DMS114 treated with DMSO at 0.1 percent for 48 hours (cell line): ENCODE measurements around the gene ULBP3.

Experiments
- DNase-seq: peaks from one replicate; lab custom pipeline; 2025; ENCODE audit not compliant: unreplicated experiment; lab: John Stamatoyannopoulos, UW

ULBP3 gene

DNA sequence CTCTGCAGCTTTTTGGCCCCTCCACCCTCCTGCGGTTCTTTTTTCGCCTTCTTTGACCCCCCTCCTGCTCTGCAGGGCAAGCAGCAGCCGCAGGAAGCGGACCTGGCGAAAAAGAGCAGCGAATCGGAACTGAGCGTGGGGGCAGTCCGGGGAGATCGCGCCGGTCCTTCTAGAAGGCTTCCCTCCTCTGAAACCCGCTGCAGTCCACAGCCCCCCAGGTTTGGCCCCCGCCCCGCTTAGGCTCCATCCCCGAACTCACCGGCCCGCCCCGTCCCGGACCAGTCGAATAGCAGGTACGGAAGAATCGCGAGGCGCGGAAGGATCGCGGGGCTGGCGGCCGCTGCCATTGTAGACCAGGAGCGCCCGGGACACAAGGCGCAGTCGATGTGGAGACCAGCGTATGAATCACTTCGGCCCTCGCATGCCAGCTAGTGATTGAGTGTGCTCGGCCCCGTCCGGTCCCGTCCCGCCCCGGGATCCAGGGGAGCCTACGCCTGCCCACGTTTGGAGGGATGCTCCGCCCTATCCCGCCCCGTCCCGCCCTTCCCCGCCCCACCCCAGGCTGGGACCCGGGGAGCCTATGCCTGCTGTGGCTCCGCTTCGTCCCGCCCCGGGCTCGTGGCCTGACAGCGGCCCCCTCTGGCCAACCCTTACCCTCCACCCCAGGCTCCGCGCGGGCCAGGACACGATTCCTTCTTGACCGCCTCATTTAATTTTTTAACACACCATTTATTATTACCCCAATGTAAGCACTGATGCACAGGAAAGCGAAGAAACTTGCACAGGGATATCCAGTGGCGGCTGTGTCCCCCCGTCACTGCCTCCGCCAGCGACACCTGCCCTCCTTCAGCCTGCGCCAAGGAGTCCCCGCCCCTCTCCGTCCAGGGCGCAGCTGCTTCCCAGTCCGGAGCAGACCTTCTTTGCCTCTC lies at the start of gene ULBP3:
ULBP3 (minus strand) TSS at position 402 of the 929 bp plus-strand sequence; CDS start at position 347, 55 bp downstream.
- peak; percentile 46 for DNase-seq

DNA sequence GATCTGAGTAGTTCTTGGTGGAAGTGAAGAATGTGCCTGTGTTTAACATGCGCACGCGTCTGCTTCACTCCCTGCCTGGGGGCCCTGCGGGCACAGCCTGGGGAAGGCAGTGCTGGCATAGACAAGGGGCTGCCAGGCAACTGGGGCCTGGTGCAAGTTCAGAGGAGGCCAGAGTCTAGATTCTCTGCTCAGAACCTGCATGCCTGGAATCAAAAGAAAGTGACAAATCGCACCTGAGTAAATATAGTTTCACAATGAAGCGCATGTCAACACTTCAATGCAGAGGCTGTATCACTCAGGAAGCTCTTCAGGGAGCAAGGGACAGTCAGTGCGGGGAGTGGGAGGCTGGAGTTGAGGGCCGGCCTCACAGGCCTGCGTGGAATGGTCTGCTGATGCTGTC lies 49.7 kb upstream of the ULBP3 start:
- DNase-seq, result no peak

DNA sequence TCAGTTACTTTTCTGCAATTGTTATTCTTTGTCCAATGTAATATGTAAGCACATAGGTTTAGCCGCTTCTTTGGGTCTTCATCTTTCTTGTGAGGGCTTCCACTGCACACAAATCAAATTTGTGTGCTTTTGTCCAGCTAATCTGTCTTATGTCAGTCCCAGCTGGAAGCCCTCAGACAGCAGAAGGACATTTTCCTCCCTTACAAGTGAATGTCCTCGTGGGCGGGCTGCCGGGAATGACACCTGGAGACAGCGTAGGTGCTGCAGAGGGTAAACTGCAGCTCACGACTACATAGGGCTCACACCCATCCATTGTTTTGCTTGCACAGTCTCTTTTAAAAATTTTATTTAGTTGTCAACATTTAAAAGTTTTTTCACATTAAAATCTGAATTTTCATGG lies 49.3 kb upstream of the ULBP3 start:
- no peak for DNase-seq

DNA sequence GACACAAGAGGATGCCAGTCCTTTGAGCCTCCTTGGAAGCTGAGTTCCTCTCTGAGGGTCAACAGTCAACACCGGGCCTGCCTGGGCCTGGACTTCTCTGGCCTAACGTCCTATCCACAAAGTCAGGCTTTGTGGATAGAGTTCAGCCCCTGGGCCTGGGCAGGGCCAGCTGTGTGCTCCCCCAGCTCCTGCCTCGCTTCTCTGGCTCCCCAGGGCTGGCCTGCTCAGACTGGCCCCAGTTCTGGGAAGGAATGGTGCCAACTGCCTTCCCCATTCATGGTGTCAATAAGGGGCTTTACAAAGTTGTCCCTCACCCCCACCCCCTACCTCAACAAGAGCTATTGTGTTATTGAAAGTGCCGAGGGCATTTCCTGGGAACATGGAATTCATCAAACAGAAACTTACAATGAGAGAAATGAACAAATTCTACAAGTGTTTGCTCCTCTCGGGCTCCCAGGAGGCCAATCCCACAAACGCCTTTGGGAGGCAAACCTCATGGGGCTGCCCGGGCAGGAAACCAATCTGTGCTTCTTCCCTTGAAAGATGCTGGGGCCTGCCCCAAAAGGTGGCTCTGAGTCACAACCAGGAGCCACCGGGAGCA lies 47.4 kb upstream of the ULBP3 start:
- DNase-seq, result no peak

DNA sequence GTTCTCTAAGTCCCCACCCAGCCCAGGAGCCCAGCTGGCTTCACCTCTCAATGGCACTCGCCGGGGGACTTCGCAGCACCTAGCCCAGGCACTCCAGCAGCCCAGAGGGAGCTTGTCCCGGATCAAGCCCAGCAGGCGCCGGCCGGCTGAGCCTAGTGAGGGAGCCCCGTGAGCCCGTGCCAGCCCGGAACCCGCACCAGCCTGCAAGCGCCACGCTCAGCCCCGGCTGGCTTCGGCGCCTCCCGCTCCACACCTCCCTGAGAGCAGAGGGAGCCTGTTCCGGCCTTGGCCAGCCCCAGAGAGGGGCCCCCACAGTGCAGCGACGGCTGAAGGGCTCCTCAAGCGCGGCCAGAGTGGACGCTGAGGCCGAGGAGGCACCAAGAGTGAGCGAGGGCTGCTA lies 46.8 kb upstream of the ULBP3 start:
- DNase-seq, result no peak

DNA sequence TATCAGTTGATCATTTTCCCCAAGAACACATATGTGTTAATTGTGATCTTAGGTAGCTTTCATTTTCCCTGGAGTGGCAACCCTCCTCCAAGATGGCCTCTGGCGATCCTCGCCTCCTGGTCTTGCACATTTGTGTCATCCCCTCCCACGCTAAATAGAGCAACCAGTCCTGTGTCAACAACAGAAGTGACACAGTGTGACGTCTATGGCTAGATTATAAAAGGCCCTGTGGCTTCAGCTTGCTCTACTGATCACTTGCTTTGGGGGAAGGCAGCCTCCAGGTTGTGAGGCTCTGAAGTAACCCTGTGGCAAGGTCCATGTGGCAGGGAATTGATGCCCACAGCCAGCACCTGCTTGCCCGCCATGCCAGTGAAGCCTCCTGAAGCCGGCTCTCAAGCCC lies 43.3 kb upstream of the ULBP3 start:
- DNase-seq, result no peak

DNA sequence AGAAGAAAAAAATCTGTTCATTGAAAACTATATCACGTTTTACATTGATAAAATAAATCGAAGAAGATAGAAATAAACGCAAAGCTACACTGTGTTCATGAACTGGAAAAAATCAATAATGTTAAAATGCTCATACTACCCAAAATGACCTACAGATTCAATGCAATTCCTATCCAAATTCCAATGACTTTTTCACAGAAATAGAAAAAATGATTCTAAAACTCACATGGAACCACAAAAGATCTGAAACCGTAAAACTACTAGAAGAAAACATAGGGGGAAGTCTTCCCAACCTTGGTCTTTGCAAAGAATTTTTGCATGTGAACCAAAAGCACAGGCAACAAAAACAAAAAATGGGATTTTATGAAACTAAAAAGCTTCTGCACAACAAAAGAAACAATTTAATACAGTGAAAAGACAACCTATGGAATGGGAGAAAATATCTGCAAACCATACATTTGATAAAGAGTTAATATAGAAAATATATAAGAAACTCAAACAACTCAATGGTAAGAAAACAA lies 33.9 kb upstream of the ULBP3 start:
- DNase-seq, result no peak

DNA sequence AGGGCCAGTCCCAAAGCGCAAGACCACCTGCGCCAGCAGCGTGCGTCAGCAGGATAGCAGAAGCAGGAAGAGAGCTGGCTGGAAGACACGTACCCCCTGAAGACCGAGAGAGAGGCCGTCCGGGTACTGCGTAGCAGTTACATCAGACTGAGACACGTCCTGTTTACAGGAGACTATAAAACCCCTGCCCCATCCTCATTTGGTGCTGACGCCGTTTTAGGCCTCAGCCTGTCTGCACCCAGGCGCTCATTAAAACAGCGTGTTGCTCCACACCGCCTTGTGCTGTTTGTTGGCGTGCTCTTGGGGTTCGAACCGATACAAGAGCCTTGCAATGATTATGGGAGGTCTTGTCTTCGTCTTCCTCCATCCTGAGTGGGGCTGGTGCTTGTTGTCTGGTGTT lies 31.8 kb upstream of the ULBP3 start:
- no peak for DNase-seq

DNA sequence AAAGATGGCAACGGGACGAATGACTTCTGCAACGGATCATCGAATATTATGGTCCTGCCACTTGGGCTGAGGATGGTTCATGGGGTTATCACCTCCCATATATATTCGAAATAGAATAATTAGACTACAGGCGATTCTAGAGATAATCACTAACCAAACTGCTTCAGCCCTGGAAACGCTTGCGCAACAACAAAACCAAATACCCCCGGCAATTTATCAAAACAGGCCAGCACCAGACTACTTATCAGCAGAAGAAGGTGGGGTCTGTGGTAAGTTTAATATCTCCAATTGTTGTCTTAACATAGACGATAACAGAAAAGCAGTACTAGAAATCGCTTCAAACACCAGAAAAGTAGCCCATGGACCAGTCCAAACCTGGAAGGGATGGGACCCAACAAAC lies 31.0 kb upstream of the ULBP3 start:
- no peak for DNase-seq

DNA sequence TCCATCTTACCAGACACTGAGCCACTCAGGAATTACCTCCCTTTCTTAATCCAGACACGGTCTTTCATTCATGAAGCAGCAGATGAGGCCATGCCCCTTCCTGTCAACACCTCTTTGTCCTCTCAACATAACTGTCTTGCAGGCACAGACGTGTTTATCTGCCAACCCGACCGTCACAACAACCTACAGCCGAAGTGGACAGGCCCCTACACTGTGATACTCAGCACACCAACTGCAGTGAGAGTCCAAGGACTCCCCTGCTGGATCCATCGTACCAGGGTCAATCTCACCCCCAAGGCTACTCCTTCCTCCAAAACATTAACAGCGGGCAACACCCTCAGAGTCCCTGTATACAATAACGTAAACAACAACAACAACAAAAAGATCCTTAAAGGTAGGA lies 30.6 kb upstream of the ULBP3 start:
- no peak for DNase-seq

DNA sequence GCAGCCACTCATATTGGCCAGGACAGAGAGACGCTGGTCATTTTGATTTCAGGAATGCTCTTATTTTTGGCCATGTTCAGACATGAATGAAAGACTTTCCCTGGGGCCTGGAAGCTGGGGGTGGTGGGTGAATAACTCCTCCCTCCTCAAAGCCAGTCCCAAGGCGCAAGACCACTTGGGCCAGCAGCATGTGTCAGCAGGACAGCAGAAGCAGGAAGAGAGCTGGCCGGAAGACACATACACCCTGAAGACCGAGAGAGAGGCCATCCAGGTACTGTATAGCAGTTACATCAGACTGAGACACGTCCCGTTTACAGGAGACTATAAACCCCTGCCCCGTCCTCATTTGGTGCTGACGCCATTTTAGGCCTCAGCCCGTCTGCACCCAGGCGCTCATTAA lies 29.2 kb upstream of the ULBP3 start:
- no peak for DNase-seq

DNA sequence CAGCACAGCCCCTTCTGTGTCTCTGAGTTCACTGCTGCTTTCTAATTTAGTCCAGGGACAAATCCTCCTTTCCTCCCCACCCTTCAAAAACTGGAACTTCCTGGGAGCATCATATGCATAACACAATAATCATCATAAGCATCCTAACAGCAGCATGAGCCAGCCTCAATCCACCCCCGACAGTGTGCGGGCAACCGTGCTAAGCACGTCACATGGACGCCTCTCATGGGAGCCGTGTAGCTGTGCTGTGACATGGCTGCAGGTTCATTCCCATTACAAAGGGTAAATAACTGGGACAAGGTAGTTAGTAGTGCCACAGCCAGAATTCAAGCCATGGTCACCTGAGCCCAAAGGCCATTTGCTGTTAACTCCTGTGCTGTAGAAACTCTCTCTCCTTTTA lies 24.5 kb upstream of the ULBP3 start:
- no peak for DNase-seq

DNA sequence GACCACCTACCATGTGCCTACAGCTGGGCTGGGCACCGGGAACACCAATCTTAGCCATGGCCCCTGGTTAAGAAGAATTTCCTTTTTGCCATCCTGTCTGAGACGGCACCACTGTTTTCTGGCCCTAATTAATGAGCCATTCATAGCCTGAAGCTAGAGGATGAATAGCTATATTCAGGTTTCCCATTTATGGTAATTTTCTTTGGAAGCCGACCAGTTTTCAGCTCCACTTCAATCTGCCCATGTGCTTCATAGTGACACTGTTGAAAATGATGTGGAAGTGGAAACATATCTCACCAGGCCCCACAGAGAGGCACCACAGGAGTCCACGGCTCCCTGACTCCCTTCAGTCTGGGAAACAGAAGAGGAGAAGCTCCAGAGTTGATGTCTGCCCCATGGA lies 22.6 kb upstream of the ULBP3 start:
- DNase-seq, result no peak

DNA sequence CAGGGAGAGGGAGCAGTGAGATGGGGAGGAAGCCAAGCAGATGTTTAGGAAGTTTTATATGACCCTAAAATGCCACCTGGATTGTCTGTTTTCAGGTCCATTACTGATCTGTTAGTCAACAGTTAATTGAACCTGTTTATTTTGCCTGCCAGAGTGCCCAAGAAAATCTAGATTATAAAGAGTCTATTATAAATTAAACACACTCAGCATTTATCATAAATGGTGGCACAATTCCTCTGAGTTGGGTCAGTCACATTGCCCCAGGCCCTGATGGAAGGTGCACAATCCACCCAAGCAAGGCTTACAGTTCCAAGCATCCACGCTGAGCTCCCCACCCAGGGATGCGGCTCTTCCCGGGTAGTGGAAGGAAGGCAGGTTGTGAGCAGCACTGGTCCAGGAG lies 21.4 kb upstream of the ULBP3 start:
- DNase-seq, result no peak

DNA sequence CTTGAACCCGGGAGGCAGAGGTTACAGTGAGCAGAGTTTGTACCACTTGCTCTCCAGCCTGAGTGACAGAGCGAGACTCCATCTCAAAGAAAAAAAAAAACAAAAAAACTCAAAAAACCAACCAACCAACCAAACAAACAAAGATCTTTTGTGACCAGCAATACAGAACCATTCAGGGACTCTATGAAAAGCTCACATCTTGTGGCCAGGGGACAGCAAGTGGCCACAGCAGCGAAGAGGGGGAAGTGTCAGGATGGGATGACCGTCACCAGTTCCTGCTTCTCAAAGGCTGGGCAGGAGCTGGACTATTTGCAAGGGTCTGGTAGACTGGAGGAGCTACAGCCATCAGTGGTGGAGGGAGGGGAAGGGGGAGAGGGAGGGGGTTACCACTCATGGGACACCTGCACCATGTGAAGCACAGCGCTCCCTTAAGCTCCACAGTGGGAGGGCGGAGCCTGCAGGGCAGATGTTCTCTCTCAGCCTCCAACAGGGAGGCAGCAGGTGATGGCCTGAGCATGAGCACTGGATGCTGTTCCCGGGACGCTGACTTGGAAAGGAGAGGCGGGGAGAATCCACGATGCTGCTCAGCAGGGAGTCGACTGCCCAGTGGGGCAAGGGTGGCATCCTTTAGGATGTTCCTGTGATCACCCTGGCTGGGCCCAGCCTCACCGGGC lies 19.7 kb upstream of the ULBP3 start:
- DNase-seq, result no peak

DNA sequence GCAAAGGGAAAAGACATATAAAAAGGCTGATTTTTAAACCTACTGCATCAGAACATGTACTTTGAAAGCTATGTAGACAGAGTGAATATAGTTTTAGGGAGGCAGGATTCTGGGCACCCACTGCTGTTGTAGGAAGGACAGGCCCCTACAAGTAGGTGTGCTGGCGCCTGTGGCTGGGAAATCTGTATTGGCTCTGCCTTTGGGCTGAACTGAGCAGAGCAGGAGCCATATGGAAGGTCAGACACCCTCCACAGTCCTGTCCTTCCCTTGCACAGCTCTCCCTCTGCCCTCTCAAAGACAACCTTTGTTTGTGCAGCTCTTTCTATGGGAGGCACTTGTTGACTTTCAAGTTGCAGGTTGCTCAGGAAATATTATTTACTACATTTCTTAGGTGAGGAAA lies 18.4 kb upstream of the ULBP3 start:
- DNase-seq, result no peak

DNA sequence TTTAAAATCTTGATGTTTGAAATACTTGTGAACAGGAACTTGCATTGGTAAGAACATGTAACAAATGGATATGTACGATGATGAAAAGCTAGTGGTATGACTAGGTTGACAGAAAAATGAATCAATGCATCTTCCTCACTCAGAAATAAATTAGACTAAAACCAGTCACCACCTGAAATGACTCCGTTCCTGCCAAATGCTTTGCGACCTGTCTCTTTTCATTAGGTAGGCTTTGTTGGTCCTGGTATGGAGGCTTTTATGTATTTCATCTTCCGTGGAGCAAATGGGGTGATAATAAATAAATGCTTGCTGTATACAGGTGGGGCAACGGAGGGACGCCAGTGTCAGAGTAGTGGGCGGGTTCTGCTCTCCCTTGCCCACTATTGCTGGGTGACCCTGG lies 17.1 kb upstream of the ULBP3 start:
- no peak for DNase-seq

DNA sequence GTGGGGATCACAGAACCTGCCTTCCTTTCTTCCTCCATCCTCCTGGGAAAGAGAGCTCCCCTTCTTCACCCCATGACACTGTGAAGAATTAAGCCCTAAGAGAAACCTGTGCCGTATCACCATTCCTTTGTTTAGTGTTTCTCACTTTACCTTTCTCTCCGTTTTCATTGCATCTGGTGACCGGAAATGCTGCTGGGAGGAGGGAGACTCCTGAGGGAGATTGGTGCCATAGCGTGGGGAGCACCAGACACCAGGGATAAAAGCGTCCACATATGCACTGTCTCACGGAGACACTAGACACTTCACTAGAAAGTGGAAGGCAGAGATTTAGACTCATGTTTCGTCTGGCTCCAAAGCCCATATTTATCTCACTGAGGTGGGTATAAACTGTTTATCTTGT lies 15.5 kb upstream of the ULBP3 start:
- no peak for DNase-seq

DNA sequence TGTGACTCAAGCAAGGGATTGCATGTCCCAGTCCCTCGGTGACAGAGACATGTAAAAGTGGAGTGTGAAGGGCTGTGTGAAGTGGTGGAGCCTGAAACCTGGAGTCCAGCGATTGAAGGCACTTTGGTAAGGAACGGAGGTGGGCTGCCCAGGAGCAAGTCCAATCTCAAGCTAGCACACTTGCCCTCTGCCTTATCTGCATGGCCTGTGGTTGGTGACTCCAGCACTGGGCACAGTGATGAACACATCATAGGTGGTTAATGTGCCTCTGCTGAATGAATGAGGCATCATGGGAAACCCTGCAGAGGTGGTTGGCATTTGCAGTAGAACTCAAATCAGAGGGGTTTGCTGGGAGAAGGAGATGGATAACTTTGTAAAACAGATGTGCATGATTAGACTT lies 14.9 kb upstream of the ULBP3 start:
- no peak for DNase-seq

DNA sequence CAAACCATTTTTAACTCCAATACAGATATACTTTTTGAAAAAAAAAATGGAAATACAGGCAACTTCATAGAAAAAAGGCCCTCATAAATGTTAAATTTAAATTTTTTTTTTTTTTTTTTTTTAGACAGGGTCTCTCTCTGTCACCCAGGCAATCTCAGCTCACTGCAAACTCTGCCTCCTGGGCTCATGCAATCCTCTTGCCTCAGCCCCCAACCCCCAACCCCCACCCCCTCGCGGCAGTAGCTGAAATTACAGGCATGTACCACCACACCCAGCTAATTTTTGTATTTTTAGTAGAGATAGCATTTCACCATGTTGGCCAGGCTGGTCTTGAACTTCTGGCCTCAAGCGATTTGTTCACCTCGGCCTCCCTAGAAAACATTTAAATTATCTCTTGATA lies 12.8 kb upstream of the ULBP3 start:
- DNase-seq, result no peak

DNA sequence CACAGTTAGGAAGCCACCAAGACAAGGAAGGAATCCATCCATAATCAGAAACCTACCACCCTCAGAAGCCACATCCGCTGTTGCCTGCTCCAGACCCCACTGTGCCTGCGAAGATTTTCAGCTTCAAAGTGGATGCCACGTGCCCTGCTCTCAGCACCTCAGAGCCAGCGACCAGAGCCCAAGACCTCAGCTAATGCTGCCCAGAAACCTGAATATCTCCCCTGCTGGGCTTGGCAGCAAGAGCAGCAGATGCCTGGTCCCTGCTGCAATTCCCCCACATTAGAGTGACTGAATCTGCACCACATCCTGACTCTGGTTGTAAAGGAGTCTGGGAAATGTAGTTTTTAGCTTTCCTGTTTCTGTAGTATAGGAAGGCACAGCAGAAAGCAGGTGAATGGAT lies 10.7 kb upstream of the ULBP3 start:
- no peak for DNase-seq

DNA sequence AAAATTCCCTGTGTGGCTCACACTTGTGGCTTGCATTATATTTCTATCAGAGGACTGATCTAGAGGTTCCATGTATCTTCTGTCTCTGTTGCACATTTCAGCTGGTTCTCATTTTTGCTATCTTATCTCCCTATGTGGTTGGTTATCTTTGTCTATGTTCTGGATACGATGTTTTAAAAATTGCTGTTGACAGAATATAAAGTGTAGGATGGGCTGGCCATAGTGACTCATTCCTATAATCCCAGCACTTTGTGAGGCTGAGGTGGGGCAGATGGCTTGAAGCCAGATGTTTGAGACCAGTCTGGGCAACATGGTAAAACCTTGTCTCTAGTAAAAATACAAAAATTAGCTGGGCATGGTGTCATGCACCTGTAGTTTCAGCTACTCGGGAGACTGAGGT lies 9.9 kb upstream of the ULBP3 start:
- DNase-seq, result no peak
